Transverse colon (tissue), 4 donors: ENCODE measurements around the gene ST6GAL2.

Source experiments
- CTCF ChIP-seq, 5 experiments: fragments of 200-600 bp in 3 of 5; fragments of 450-650 bp in 2 of 5; sonication (generic) in 3 of 5; IDR thresholded peaks; 1 replicate in 2 of 5; 2 replicates in 3 of 5; pipeline ENCODE4 v1.5.1; 2016 to 2017; ENCODE audit warnings: antibody characterized with exemption in 5 of 5, inconsistent platforms in 3 of 5, mild to moderate bottlenecking in 2 of 5, moderate library complexity in 1 of 5
- EP300 ChIP-seq: sonication (generic); formaldehyde crosslinking; IDR thresholded peaks from one replicate; pipeline ENCODE4 v1.6.1; 2017; ENCODE audit warnings: antibody characterized with exemption, low read depth
- POLR2A ChIP-seq: fragments of 450-650 bp; IDR thresholded peaks from one replicate; pipeline ENCODE4 v1.6.1; 2016; ENCODE audit warnings: antibody characterized with exemption, mild to moderate bottlenecking, moderate library complexity
- POLR2AphosphoS5 ChIP-seq, 3 donors: sonication (generic); formaldehyde crosslinking; IDR thresholded peaks; one replicate each; pipeline ENCODE4 v1.6.1; 2016; ENCODE audit warnings: antibody characterized with exemption in 3 of 3

- TF ChIP-seq CTCF (IDR thresholded peaks at IDR 0.05) (no peak), POLR2AphosphoS5 (IDR thresholded peaks at IDR 0.05) (no peak), POLR2A (no peak), EP300 (no peak)
These were observed 85.8 kb downstream of the ST6GAL2 start for GRCh38 chr2:106800180-106800579.
